GM19372 (cell line): ENCODE measurements around the gene KCNC2.

ENCODE experiments used
- ATAC-seq: cut with Tn5 transposase; IDR thresholded peaks from one replicate; pipeline ENCODE4 v1.9.1; 2021; ENCODE audit warnings: mild to moderate bottlenecking, low read depth, moderate library complexity; ENCODE audit not compliant: unreplicated experiment

KCNC2 gene

DNA sequence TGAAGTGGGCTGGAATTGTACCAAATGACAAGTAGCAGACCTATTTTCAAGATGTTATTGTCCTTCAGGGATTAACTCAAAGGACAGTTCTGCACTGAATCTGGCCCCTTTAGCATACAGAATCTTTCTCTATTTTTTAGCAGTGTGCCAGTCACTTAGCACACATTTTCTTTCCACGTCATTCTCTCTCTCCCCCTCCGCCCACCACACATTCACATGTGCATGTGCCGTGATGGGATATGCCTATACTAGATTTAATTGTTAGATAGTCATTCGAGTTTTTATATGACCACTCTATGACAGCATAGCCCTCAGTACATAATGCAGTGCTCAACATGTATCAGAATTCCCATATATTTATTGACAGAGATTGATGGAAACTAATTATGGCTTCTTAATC is 129.1 kb downstream of the KCNC2 start:
- no peak for ATAC-seq

DNA sequence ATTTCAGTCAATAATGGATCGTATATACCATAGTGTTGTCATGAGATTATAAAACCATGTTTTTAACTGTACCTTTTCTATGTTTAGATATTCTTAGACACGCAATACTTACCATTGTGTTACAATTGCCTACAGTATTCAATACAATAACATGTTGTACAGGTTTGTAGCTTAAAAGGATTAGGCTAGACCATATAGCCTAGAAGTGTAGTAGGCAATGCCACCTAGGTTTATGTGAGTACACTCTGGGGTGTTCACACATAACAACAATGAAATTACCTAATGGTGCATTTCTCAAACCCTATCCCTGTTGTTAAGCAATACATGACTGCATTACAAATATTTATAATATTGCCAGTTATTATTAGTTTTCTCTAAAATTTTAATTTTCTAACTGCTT is 144.2 kb downstream of the KCNC2 start:
- no peak for ATAC-seq

DNA sequence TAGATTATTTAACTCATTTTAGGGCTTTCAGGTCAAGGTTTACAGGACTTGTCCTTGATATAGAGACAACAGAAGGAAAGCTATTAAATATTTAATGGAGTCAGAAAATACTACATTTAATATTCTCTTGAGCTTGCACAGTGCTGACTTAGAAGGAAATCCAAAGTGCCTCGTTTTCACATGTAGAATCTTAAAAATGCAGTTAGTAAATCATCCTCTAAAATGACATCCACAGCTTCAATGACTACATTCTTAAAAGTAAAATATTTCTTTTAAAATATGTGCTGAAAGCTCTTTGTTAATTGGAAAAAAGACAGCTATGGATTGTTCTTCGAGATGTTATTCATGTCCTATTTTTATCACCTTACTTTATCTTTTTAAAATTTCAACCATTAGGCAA is 146.9 kb downstream of the KCNC2 start:
- ATAC-seq: no peak

DNA sequence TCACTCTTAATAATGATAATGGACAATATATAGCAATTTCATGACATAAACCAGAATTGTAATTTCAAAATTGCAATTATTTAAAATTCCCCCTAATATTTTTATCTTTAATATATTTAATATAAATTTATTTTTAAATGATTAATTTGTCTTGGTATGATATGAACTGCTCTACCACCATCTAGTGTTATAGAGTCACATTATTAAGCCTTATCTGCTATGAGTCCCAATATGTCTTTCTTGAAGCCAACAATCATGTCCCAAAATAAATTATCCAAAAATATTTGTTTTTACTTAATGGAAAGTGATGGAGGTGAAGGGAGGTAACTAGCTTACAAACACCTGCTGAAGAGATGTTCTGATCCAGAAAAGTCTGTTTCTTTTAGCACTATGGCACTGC is 151.4 kb downstream of the KCNC2 start:
- ATAC-seq: no peak

DNA sequence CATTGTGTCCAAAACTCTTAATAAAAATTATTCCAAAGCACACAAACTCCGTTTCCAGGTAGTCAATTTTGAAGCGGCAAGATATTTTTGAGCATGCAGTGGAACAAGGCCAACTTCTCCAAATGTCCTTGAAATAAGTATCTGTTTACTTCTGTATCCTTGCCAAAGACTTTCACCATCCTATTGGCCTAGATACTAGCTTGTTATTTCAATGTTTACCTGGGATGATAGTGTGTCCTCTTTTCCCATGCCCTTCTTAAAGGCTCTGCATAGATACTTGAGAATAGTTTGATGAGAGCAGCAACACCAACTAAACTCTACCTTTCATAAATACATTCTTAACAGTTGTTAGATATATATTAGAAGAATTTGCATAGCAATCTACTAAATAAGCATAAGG is 160.9 kb downstream of the KCNC2 start:
- ATAC-seq: no peak

DNA sequence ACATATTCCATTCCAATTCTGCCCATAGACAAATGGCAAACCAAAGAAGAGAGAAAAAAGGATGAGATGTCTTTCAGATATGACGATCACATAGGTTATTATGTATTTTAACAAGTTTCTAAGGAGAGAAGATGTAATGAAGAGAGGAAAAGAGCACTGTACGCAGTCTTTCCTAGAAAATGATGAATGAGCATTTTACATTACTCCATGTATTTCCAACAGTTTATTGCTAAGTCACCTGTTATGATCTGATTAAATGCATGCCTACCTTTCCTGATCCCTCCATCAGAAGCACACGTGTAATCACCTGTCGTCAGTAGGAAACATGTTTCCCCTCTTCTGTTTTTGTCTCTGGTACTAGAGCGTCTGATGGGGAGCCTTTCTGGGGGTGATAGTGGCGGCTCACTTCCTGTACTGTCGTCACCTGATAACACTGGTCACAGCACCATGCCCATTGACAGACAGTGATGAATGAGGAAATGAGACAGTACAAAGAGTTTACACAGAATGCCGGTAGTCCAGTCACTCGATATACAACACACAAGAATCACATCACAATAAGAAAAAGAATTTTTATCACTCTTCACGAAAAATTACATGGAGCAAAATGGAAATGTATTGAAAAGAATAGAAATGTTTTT is 161.6 kb downstream of the KCNC2 start:
- ATAC-seq: no peak

DNA sequence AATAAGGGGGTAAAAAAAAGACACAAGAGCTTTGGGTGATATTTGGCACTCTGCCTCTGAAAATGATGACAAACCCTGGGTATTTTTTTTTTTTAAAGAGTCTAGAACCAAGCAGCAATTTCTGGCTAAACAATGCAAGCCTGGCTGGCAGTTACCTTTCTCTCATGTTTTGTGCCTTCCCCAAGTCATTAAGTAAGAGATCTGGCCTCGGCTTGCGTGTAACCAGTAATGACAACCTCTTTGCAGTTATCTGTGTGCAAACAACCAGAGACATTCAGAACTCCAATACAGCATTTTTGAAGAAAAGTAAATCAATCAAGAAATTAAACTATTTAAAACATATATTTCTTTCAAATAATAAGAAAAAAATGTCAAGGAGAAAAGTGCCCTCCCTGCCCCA is 167.5 kb downstream of the KCNC2 start:
- no peak for ATAC-seq

DNA sequence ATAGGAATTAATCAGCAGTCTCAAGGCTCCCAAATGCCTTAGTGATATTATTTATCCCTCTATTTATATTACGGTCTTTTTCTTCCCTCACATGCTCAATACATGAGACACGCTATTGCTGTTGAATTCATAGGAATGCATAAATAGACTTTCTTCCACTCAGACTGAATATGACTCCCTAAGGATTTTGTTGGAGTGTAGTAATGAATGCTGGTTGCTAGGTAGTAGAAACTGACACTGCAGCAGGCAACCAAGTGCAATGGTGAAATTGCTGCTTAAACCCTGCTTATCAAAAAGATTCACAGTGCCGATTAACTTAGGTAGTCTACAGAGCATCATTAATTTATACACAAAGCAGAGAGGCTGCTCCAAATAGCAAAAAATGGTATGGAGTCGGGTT is 168.2 kb downstream of the KCNC2 start:
- no peak for ATAC-seq

DNA sequence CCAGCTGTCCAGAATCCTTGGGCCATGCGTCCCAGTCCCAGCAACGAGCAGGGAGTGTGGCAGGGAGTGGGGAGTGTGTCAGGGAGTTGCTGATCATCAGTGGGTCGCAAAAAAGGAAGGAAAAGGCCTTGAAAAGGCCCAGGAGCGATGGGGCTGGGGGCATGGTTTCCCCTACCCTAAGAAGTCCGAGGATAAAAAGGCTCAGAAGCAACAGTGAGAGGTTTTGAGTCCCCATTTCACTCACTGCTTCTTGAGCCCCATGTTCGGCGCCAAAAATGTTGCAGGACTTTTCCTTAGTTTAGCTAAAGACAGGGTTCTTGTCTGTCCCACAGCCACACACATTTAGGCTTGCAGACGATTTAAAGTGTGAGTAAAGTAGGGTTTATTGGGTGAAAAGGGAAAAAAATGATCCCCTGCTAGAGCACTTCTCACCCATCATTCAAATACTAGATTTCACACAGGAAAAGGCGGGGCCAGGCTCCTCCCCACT is 189.5 kb downstream of the KCNC2 start:
- ATAC-seq: no peak

DNA sequence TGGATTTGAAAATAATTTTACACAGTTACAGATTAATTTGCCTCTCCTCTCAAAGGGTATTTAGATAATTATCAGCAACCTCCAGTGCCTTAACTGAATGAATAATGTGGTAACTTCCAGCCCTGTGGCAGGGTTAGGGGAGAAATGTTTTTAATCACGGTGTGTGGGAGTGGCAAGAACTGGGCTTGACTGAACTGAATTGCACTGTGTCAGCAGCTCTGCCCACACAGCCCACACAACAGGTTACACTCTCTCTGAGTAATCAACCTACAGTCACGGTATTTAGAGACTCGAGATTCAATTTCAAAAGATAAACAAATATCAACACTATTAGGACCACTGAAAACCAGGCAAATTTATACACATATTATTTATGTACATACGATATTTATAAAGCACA is 198.5 kb downstream of the KCNC2 start:
- ATAC-seq: no peak

DNA sequence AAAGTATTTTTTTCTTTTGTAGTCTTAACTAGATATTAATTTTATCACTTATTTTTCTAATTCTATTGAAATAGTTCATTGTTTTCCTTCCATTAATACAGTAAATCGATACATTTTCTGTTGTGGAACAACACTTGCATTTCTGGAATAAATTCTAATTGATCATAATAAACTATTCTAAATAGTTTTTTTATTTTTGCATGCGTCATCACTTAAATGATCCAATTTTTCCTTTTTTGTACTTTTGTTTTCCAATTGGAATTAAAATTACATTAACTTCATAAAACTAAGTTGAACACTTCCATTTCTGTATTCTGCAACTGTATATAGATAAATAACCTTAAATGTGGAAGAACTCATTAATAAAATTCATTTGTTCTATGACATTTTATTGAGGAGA is 202.5 kb downstream of the KCNC2 start:
- ATAC-seq: no peak

DNA sequence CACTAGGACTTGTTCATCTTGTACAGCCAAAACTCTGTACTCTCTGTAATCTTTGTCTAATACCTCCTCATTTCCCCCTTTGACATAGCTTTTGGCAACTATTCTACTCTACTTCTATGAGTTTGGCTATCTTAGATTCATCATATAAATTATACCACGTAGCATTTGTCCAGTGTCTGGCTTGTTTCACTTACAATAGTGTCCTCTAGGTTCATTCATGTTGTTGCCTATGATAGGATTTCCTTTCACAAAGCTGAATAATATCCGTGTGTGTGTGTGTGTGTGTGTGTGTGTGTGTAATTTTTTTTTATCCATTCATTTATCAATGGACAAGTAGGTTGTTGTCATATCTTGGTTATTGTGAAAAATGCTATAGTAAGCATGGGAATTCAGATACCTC is 209.5 kb downstream of the KCNC2 start:
- ATAC-seq: no peak

DNA sequence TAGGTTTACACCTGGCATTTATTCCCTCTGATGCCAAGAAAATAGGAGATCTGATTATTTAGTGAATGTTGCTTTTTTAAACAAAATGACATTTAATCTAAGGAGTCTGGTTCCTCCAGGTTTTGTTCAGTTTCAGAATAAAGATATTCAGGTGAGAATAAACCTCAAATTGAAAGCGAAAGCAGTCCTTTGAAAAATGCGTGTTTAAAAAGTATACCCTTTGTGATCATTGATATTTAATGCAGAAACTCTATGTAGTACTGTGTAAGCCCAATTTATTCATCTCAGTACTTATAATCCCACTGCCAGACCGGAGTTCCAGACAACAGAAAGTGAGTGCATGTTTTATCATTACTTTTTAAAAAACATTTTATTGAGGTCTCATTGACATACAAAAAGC is 210.2 kb downstream of the KCNC2 start:
- ATAC-seq: no peak
